ENCODE data around the gene TMEM245.

Gene TMEM245

DNA sequence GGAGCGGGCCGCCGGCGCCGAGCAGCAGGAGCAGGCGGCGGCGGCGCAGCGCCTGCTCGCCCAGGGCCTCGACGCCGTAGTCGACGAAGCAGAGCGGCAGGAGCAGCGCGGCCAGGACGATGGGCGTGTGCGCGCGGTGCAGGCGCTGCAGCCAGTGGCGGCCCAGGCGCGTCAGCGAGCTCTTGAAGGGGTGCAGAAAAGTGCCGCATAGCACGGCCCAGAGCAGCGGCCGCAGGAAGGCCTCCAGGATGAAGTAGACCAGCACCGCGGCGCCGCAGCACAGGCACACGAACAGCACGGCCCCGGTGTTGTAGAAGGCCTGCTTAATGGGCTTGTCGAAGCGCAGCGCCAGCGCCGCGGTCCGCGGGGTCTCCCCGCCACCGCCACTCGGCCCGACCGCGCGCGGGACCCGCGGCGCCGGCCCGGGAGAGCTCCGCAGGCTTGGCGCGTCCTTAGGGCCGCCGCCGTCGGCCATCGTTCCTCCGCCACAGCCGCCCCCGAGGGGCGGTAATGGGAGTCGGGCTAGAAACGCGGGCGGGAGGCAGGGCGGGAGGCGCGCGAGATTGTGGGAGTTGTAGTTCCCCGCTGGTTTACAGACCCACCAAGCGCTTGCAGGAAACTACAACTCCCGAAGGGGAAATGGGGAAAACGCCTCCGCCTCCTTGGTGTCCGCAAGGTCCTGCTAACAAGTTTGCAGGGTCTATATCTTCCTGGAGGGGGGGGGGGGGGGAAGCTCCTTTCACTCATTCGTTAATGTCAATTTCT is at the start of gene TMEM245:
TSS of gene TMEM245 (minus strand) at position 509 of the 765 bp plus-strand sequence. CDS start at position 475, 34 bp downstream.
- peak; percentile 62 for FAIRE-seq
- peak; percentile 85 for DNase-seq (ENCODE audit: insufficient read length, low spot score)

DNA sequence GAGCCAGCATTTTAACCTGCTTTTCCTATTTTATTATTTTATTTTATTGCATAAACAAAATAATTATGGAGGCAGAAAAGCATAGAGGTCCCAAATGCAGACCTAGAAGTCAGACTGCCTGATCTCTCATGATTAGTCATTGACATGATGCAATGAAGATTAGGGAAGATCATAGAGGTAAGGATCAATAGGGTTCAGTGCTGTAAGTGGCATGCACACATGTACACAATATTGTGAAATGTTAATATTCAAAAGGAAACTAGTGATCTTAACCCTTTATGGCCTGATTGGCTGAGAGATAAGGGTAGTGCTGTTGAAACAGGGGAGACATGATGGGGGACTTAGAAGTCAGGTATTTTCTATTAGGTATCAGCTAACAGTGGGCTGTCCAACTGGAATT is 48.4 kb upstream of the TMEM245 start:
- FAIRE-seq (no peak), DNase-seq (ENCODE audit: insufficient read length, low spot score) (no peak)

DNA sequence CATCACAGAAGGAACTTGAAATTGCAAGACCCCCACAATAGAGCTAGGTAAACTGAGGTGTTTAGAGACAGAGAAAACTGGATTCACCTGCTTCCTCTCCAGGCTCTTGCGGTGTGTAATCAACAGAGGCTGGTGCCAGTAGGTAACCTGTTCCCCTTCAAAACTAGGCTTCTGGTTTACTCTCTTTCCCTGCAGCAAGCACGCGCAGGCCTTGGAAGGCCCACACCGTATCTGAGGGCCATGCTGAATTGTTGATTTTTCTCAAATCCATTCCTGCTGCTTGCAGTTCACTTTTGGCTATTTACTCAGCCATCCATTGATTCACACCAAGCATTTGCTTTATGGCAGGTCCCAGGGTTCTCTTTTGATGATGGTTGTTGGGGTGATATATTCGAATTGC is 48.0 kb upstream of the TMEM245 start:
- DNase-seq (ENCODE audit: insufficient read length, low spot score) (no peak), FAIRE-seq (no peak)

DNA sequence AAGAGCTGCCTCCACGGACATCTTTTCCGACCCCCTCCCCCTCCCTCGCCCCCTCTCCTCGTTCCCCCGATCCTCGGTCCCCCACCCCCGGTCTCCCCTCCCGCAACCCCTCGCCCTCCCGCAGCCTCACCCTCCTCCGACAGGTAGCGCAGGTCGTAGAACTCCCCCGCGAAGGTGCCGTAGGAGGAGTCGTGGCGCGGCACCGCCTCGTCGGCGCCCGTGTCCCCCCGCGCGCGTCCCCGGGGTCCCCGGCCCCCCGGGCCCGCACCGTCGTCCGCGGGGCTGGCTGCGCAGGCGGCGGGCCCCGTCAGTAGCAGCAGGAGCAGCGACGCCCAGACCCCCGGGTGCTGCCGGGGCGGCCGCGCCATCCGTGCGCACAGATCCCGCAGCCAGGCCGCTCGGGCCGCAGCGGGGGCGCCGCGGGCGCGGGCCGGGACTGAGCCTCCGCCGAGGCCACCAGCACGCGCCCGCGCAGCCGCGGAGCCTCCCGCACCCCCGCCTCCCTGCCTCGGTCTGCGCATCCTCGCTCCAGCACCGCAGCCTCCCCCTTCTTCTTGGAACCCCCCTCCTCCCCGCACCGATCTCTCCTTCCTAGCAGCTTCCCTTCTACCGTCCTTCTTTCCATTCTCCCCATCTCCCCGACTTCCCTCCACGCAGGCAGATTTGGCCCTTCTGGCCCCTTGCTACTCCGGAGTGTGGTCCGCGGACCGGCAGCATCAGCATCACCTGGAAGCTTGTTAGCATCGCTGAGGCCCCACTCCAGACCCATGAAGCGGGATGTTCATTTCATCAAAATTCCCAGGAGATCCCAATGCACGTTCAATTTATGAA is 47.2 kb upstream of the TMEM245 start, which contains the start of gene FRRS1L:
TSS of gene FRRS1L (minus strand) at position 479 of the 831 bp plus-strand sequence. CDS start at position 368, 111 bp downstream.
- DNase-seq (ENCODE audit: insufficient read length, low spot score): no peak
- FAIRE-seq: no peak

DNA sequence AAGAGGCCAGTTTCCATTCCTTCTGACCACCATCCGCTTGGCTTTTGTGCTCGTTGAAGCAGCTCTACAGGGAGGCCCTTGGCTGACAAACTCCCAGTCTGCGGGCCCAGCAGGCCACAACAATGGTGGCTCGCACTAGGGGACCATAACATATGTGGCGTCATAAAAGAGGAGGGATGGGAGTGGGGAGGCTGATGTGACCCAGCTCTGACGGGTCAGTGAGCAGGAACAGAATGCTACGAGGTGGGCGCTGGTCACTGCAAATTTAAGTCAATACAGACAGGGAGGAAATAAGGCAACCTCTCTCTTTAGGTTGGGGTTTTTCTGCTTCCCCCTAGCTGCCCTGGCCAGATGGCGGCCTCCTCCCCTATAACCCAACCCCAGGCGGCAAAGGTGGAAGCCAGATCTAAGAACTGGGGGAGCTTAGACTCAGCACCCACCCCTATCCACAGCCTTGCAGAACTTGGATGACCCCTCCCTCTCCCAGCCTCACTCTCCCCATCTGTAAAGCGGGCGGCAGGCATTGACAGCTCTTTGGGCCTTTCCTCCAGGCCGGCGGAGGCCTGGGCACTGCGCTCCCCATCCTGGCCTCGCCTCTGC is 46.5 kb upstream of the TMEM245 start:
- DNase-seq (ENCODE audit: insufficient read length, low spot score): no peak
- no peak for FAIRE-seq

DNA sequence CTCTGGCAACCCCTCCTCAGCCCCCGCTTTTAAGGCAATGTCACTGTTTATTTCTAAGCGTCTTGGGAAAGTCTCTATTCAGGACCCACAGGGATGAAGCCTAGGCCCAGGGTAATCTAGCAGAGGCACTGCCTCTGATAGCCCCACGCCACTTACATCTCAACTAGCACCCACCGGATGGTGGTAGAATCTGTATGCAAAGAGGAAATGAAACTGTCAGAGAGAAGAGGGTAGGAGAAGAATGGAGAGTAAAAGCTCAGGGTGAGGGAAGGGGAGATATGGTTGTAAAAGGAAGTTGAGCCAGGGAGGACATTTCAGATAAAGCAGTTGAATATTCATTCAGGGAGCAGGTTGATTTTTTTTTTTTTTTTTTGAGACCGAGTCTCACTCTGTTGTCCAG is 44.3 kb upstream of the TMEM245 start:
- no peak for DNase-seq (ENCODE audit: insufficient read length, low spot score)
- FAIRE-seq: no peak

DNA sequence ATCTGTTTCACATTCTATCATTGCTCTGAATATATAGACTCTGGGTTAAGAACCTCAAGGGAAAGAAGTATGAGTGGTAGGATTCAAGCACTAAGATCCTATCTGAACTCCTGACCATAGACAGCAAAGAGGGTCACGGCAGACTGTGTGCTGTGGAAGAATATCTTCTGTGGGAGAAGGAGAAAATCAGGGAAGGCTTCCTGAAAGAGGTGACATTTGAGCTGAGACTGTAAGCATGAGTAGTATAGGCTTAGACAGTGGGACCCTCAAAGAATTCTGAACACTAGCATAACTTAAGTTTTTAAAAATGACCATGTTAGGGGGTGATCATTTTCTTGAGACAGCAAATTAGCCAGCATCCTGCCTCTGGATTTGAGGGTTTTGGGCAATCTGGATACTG is 43.4 kb upstream of the TMEM245 start:
- no peak for DNase-seq (ENCODE audit: insufficient read length, low spot score)
- FAIRE-seq: no peak

DNA sequence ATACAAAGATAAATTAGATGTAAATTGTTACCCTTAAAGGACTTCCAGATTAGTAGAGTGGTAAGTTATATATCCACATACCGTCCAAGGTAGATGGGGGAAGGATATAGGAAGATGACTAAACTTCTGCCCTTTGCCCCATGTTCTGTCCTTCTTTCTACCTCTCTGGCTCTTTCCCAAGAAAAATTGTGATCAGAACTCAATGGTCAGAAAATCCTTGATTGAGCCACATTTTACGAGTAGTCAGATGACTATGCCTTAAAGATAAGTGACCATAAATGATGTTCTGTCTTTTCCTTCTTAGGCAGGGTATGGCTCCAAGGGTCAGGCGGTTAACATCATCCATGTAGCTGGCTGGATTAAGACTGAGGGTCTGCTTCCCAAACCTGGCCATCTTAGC is 42.9 kb upstream of the TMEM245 start:
- FAIRE-seq (no peak), DNase-seq (ENCODE audit: insufficient read length, low spot score) (no peak)

DNA sequence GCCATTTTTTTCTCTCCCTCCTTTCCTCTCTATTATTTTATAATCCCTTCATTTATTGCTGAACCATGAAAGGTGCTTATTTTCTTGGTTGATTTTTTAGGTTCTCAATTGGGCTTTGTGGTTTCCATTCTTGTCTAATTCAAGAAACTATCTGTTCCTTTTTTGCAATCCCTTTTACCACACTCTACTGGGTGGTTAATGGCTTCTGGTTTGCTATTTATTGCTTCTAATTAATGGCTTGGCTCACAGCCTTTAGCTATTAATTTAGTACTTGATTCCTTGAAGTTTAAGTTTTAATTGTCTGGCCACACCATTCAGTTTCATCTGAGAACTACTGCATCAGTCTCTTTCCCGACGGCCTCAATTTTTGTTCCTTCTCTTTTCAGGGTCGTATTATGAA is 41.7 kb upstream of the TMEM245 start:
- DNase-seq (ENCODE audit: insufficient read length, low spot score) (no peak), FAIRE-seq (no peak)

DNA sequence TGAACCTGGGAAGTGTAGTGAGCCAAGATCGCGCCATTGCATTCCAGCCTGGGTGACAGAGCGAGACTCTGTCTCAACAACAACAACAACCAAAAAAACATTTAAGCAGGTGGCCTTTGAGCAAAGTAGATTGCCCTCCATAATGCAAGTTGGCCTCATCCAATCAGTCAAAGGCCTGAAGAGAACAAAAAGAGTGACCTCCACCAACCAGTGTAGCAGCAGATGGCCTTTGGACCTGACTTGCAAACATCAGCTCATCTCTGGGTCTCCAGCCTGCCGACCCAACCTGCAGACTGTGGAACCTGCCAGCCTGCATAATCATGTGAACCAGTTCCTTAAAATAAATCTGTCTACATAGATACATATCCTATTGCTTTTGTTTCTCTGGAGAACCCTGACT is 39.8 kb upstream of the TMEM245 start:
- no peak for FAIRE-seq
- no peak for DNase-seq (ENCODE audit: insufficient read length, low spot score)

DNA sequence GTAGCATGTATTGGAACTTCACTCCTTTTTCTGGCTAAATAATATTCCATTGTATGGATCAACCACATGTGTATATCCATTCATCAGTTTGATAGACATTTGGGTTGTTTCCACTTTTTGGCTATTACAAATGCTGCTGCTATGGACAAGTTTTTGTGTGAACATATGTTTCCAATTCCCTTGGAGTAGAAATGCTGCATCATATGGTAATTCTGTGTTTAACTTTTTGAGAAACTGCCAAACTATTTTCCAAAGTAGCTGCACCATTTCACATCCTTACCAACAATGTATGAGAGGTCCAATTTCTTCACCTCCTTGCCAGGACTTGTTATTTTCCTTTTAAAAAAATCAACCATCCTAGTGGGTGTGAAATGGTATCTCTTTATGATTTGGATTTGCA is 38.9 kb upstream of the TMEM245 start:
- no peak for DNase-seq (ENCODE audit: insufficient read length, low spot score)
- FAIRE-seq: no peak

DNA sequence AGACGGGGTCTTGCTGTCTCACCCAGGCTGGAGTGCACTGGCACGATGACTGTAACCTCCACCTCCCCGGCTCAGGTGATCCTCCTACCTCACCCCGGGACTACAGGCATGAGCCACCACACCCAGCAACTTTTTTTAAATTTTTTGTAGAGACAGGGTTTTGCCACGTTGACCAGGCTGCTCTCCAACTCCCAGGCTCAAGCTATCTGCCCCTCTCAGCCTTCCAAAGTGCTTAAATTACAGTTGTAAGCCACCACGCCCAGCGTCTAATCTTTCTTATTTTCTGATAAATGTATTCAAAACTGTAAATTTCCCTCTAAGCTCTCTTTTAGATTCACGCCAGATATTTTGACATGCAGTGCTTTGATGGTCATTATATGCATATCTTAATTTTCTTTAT is 37.0 kb upstream of the TMEM245 start:
- DNase-seq (ENCODE audit: insufficient read length, low spot score) (no peak), FAIRE-seq (no peak)

DNA sequence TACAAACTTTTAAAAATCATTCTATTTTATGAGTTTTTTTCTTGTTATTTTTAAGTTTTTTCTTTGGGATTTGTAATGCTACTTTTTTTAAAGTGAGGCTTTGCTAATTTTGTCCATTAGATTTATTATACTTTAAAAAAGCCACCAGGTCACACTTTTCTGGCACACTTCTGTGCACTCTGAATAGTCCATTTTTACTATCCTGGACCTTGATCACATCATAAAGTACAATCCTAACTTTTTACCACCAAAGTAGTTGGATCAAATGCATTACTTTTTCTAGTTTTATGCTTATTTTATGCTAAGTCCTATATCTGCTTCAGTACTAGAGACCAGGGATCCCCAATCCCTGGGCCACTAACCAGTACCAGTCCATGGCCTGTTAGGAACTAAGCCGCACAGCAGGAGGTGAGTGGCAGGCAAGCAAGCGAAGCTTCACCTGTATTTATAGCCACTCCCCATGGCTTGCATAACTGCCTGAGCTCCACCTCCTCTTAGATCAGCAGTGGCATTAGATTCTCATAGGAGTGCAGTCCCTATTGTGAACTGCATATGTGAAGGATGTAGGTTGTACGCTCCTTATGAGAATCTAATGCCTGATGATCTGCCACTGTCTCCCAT is 31.3 kb upstream of the TMEM245 start:
- FAIRE-seq: no peak

DNA sequence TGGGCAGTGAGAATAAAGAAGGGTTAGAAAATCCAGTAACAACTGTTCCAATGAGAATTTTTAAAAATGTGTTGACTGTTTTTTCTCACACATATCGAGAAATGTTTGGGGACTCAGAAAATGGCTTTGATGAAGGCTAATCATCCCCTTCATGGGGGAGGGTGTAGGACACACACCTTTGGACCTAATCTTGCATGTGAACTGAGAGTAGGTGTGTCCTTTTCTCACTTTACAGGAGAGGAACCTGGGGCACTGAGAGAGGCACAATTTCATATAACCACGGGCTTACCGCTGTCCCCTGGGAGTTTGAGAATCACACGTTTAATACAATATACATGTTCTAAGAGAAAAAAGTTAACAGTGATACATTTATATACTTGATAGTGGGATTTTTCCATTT is 30.0 kb upstream of the TMEM245 start:
- FAIRE-seq: no peak
- no peak for DNase-seq (ENCODE audit: insufficient read length, low spot score)

More for the DNA sequence above, 31.3 kb upstream of the TMEM245 start:
- no peak for DNase-seq (ENCODE audit: insufficient read length, low spot score)

DNA sequence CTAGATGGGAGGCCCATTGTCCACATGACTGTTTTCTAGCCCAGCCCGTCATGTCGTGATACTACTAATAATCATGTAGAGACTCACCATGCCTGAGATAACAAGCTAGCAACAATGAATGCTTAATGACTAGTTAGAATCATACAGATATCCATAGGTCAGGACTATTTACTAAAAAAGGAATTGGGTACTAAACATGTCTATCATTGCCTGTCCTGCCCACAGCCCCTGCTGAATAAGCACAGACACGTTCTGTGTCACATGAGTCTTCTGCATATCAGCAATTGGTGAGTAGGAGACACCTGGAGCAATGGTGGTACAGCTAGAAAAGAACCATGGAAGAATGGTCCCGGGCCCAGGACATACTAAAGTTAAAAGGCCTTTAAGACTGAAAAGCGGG is 29.3 kb upstream of the TMEM245 start:
- FAIRE-seq (no peak), DNase-seq (ENCODE audit: insufficient read length, low spot score) (no peak)

DNA sequence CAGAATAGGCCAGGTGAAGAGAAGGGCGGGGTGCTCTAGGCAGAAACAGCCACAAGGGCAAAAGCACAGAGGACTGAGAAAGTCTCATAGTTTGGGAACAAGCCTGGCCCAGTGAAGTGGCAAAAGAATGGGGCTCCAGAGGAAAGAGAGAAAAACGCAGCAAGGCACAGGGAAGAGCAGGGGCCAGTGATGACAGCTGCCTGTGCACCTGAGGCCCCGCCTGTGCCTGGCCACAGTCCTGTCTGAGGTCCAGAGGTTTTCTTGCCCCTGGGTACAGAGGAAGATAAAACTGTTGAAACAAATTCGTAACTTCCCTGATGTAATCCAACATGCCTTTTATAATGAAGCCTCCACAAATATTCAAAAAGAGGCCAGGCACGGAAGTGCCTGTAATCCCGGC is 25.3 kb upstream of the TMEM245 start:
- FAIRE-seq: no peak
- no peak for DNase-seq (ENCODE audit: insufficient read length, low spot score)

DNA sequence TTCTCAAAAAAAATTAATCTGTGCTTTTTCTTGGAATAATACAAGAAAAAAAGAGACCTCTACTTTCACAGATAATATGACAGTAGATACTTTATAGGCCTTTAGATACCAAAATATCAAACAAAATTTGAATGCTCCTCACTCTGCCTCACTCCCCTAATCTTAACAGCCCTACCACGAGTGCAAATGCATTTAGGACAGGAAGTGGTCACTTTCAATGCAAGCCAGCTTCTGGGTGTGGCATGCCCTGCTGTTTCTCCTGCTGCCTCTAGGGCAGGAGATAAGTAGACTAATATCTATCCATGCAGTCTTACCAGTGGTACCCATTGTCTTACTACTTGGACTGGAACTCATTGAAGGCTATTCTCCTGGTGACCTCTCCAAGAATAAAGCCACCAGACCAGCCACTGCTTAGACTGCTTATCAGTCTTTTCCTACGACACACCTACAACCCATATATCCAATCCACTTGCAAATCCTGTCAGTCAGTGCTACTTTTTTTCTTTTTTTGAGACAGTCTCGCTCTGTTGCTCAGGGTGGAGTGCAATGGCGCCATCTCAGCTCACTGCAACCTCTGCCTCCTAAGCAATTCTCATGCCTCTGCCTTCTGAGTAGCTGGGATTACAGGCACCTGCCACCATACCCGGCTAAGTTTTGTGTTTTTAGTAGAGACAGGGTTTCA is 24.3 kb upstream of the TMEM245 start:
- DNase-seq (ENCODE audit: insufficient read length, low spot score): no peak
- FAIRE-seq: peak; percentile 59

DNA sequence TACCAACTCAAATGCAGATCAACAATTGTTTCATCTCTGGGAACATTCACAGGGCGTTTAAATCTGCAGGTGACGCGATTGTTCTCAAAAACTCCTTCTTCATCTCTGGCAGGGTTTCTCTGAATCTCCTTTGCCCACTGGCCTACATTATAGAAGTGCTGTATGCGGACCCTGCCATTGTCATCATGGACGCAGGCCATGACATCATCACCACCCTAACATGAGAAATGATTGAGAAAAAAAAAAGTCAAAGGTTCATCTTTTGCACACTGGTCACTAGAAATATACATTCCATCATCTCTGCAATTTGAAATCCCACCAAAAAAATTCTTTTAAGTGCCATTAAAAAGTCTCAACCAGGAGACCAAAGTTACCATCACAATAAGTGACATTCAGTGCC is 21.6 kb upstream of the TMEM245 start:
- DNase-seq (ENCODE audit: insufficient read length, low spot score) (no peak), FAIRE-seq (no peak)

DNA sequence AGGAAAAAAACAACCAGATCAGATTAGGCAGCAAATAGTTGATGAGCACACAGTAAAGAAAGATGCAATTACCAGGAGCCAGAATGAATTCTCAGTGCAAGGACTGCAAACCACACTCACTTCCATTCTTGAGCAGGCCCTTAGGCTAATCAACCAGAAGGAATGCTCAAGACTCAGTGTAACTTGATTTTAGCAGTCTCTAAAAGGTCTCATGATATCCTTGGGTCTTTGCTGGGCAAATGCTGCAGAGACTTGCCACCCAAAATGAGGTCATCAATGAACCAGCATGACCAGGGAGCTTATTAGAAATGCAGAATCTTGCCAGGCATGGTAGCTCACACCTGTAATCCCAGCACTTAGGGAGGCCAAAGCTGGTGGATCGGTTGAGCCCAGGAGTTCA is 20.1 kb upstream of the TMEM245 start:
- no peak for FAIRE-seq
- no peak for DNase-seq (ENCODE audit: insufficient read length, low spot score)

DNA sequence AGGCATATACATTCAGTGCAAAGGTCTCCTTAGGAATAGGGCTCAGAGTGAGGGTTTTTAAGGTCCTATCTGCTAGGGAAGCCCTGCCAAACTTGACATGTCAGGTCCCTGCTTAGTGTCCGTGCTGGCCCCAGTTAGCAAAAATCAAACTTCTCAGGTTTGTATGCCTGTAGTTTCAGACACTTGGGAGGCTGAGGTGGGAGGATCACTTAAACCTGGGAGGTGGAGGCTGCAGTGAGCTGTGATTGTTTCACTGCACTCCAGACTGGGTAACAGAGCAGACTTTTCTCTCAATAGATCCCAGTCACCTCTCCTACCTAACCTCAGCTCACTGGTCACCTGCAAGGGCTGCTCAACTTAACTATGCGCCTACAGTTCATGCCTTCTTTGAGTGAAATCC is 18.7 kb upstream of the TMEM245 start:
- no peak for FAIRE-seq

DNA sequence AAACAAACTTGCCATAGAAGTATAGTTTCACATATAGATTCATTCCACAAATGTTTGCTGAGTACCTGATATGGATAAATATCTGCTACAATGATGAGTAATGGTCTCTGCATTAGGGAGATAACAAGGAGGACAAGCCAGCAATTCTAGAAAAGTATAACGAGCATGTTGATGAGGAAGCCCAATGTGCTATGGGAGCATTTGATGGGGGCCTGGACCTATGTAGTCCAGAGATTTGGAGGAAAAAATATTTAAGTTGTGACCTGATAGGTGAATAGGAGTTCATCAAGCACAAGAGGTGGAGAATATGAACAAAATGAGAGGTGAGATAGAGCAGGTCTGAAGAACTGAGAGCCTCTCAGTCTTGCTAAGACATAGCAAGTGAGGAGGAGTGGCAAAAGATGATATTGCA is 14.4 kb upstream of the TMEM245 start:
- FAIRE-seq: no peak
- no peak for DNase-seq (ENCODE audit: insufficient read length, low spot score)

More for the DNA sequence above, 18.7 kb upstream of the TMEM245 start:
- no peak for DNase-seq (ENCODE audit: insufficient read length, low spot score)

Measured in GM19239 (cell line).